H1 (cell line): ENCODE results near the gene CNOT3. TPM values are rescaled to one million over a fixed set of nuclear protein-coding genes. Genes with fewer than 3 reads are reported as not detected.

Source experiments
- ATF2 ChIP-seq: IDR thresholded peaks from 2 replicates; pipeline ENCODE4 v1.6.1; 2012; ENCODE audit warnings: low read length, inconsistent platforms
- BRCA1 ChIP-seq: IDR thresholded peaks from 2 replicates; pipeline ENCODE4 v1.6.1; 2012; ENCODE audit warnings: low read depth, low read length, improper control_type of control experiment
- CHD1 ChIP-seq: IDR thresholded peaks from 2 replicates; pipeline ENCODE4 v1.6.1; 2012; ENCODE audit warnings: low read depth, low read length, improper control_type of control experiment
- CHD2 ChIP-seq: IDR thresholded peaks from 2 replicates; pipeline ENCODE4 v1.6.1; 2012; ENCODE audit warnings: low read length, improper control_type of control experiment
- CREB1 ChIP-seq: IDR thresholded peaks from 2 replicates; pipeline ENCODE4 v1.6.1; 2012; ENCODE audit warnings: inconsistent platforms
- EGR1 ChIP-seq: IDR thresholded peaks from 2 replicates; pipeline ENCODE4 v1.6.1; 2011; ENCODE audit warnings: low read depth, low read length, borderline replicate concordance
- EP300 ChIP-seq, 2 experiments: IDR thresholded peaks; 1 replicate in 1 of 2; 2 replicates in 1 of 2; pipeline ENCODE4 v1.6.1; 2011 to 2012; ENCODE audit warnings: low read depth in 2 of 2, low read length in 2 of 2, mild to moderate bottlenecking in 2 of 2, borderline replicate concordance in 1 of 2, inconsistent platforms in 1 of 2, moderate library complexity in 1 of 2
- GABPA ChIP-seq: IDR thresholded peaks from 2 replicates; pipeline ENCODE4 v1.6.1; 2011; ENCODE audit warnings: mild to moderate bottlenecking, low read length, moderate library complexity, borderline replicate concordance; ENCODE audit not compliant: insufficient read depth
- KDM4A ChIP-seq: IDR thresholded peaks from one replicate; pipeline ENCODE4 v1.7.1; 2012; ENCODE audit warnings: low read depth, mild to moderate bottlenecking, moderate library complexity, low read length, inconsistent platforms; ENCODE audit not compliant: severe bottlenecking
- NRF1 ChIP-seq: IDR thresholded peaks from 2 replicates; pipeline ENCODE4 v1.6.1; 2011; ENCODE audit warnings: mild to moderate bottlenecking, low read depth, low read length, improper control_type of control experiment
- PHF8 ChIP-seq: fragments of 200-600 bp; sonication (generic); conservative IDR thresholded peaks from 2 replicates; pipeline ENCODE4 v1.7.1; 2012; ENCODE audit warnings: low read depth, mild to moderate bottlenecking, inconsistent platforms, low read length, moderate library complexity
- POLR2A ChIP-seq, 2 experiments: IDR thresholded peaks; 1 replicate in 1 of 2; 2 replicates in 1 of 2; pipeline ENCODE4 v1.6.1; 2011; ENCODE audit warnings: low read depth in 2 of 2, low read length in 2 of 2, mild to moderate bottlenecking in 2 of 2; ENCODE audit errors: control extremely low read depth in 1 of 2
- POLR2AphosphoS5 ChIP-seq: IDR thresholded peaks from 2 replicates; pipeline ENCODE4 v1.6.1; 2011; ENCODE audit warnings: low read depth, low read length
- RFX5 ChIP-seq: IDR thresholded peaks from 2 replicates; pipeline ENCODE4 v1.6.1; 2011; ENCODE audit warnings: low read depth, low read length, improper control_type of control experiment, borderline replicate concordance
- SAP30 ChIP-seq: fragments of 300-600 bp; sonication (generic); IDR thresholded peaks from 2 replicates; pipeline ENCODE4 v1.7.1; 2012; ENCODE audit warnings: low read length, moderate library complexity, mild to moderate bottlenecking, inconsistent platforms; ENCODE audit not compliant: insufficient read depth, insufficient replicate concordance
- SP2 ChIP-seq: IDR thresholded peaks from 2 replicates; pipeline ENCODE4 v1.6.1; 2012; ENCODE audit warnings: mild to moderate bottlenecking, low read length, inconsistent platforms
- TAF1 ChIP-seq: IDR thresholded peaks from 2 replicates; pipeline ENCODE4 v1.6.1; 2011; ENCODE audit warnings: mild to moderate bottlenecking, low read depth, low read length
- TAF7 ChIP-seq: optimal IDR thresholded peaks from 2 replicates; pipeline ENCODE3; 2011; ENCODE audit warnings: low read depth, mild to moderate bottlenecking, inconsistent platforms, low read length, moderate library complexity, borderline replicate concordance
- TBP ChIP-seq: IDR thresholded peaks from 2 replicates; pipeline ENCODE4 v1.6.1; 2011; ENCODE audit warnings: low read depth, low read length, improper control_type of control experiment
- TEAD4 ChIP-seq: IDR thresholded peaks from 2 replicates; pipeline ENCODE4 v1.6.1; 2012; ENCODE audit warnings: low read depth, low read length, inconsistent platforms, mixed read lengths
- polyA plus RNA-seq, 7 experiments: library from polyadenylated mRNA; depleted of rRNA in 3 of 7; stranded (reverse) in 5 of 7; unstranded in 2 of 7; fragments of >200 nt in 5 of 7; fragments of 200-250 nt in 2 of 7; gene quantifications; 1 replicate in 5 of 7; 2 replicates in 1 of 7; 4 replicates in 1 of 7; pipeline versions ENCODE4 v1.2.1 to v1.2.3, GENCODE V29; 2011 to 2013; ENCODE audit warnings: missing spikeins in 2 of 7, mixed read lengths in 2 of 7
- total RNA-seq: library from RNA; stranded (reverse); fragmentation: NEBNext Ultra II Directional; extraction: Animal tissue kit (Norgen Biotek cat#: 25700); gene quantifications from 2 replicates; pipeline ENCODE4 v1.2.1, GENCODE V29; 2021

CNOT3 gene
- total and polyA plus RNA-seq, 2 of the 8 experiments (the other 6 are each of a cell fraction or from before 2014, with no cell fraction given): 21.2 to 86.4 TPM

GRCh38 chr19:54136864-54137698 lies 481 bp upstream of the CNOT3 start (continued):
- TF ChIP-seq RFX5 (no peak), ATF2 (no peak), TAF7 (peak; percentile 10), POLR2A (IDR thresholded peaks at IDR 0.05; ENCODE audit: control extremely low read depth in 1 of 2, low read depth in 2 of 2, low read length in 2 of 2) (peak in 1 of 2 experiments; percentile 82; a peak in 2 of 3 replicates), TAF1 (peak; percentile 86), EGR1 (peak; percentile 82; the same call in 1 of the 2 replicates), CHD1 (no peak), CREB1 (peak; percentile 59), POLR2AphosphoS5 (peak; percentile 90), CHD2 (peak; percentile 94), PHF8 (no peak), SAP30 (no peak), TEAD4 (no peak), EP300 (IDR thresholded peaks at IDR 0.05; ENCODE audit: borderline replicate concordance in 1 of 2, low read depth in 2 of 2, low read length in 2 of 2) (no peak), KDM4A (peak; percentile 63), TBP (peak; percentile 64), NRF1 (no peak), SP2 (peak; percentile 86), GABPA (no peak), BRCA1 (no peak)
